Uterus (tissue), 4 donors: ENCODE data around the gene PAFAH1B2. TPM values are rescaled to one million over a fixed set of nuclear protein-coding genes. Genes with fewer than 3 reads are reported as not detected.
"Not testable (repeated sequence)": the region's sequence is repeated elsewhere in the genome, so short reads cannot be mapped to it uniquely, and the experiment has no call there.

Source experiments
- DNase-seq, 2 donors: peaks; one replicate each; pipeline ENCODE4 v3.0.0-alpha.2; 2019 to 2020
- H3K27ac ChIP-seq, 2 donors: fragments of 200-600 bp; sonication (generic); 1 replicate in 1 of 2; 2 replicates in 1 of 2; pipeline ENCODE4 v1.5.1; 2016 to 2018
- H3K27me3 ChIP-seq, 2 donors: fragments of 200-600 bp; sonication (generic); one replicate each; pipeline ENCODE4 v1.5.1; 2018 to 2019; ENCODE audit warnings: control low read depth in 1 of 2
- H3K36me3 ChIP-seq, 2 donors: fragments of 200-600 bp; sonication (generic); one replicate each; pipeline ENCODE4 v1.5.1; 2019; ENCODE audit warnings: control low read depth in 1 of 2
- H3K4me1 ChIP-seq, 2 donors: fragments of 200-600 bp; sonication (generic); one replicate each; pipeline ENCODE4 v1.5.1; 2018 to 2019; ENCODE audit warnings: control low read depth in 1 of 2
- H3K4me3 ChIP-seq, 2 donors: fragments of 200-600 bp; sonication (generic); 1 replicate in 1 of 2; 2 replicates in 1 of 2; pipeline ENCODE4 v1.5.1; 2018 to 2019; ENCODE audit warnings: mild to moderate bottlenecking in 1 of 2
- H3K9me3 ChIP-seq, 2 donors: fragments of 200-600 bp; sonication (generic); one replicate each; pipeline ENCODE4 v1.5.1; 2019; ENCODE audit warnings: control low read depth in 1 of 2
- POLR2A ChIP-seq, 2 donors: fragments of 450-650 bp; IDR thresholded peaks; one replicate each; pipeline ENCODE4 v1.6.1; 2016; ENCODE audit warnings: antibody characterized with exemption in 2 of 2, mild to moderate bottlenecking in 1 of 2, moderate library complexity in 1 of 2
- intact Hi-C: fragments of 100-400 bp; cut with DNase I; formaldehyde crosslinking; loops from one replicate; pipeline ENCODE4 v1.15.1; 2023; ENCODE audit warnings: low total_unique reads
- total RNA-seq, 4 donors: library from RNA; depleted of rRNA in 3 of 4; stranded (reverse); fragments of >200 nt in 3 of 4; gene quantifications; one replicate each; pipeline versions ENCODE4 v1.1.0 to v1.2.4, GENCODE V29; 2014 to 2023
- TF ChIP-seq, protein P1 (sequence below), 4 experiments: fragments of 200-600 bp in 2 of 4; fragments of 450-650 bp in 2 of 4; sonication (generic) in 2 of 4; IDR thresholded peaks; one replicate each; pipeline ENCODE4 v1.5.1; 2016 to 2019; ENCODE audit warnings: antibody characterized with exemption in 4 of 4, mild to moderate bottlenecking in 2 of 4, moderate library complexity in 1 of 4
- donor health status: DM: yes; HTN: yes; CAD: no.

The PAFAH1B2 gene
- total RNA-seq, 4 donors from 2014 or later: 62.8 to 154 (median 128) TPM

GRCh38 chr11:117121176-117121575 lies 22.9 kb upstream of the PAFAH1B2 start:
- TF ChIP-seq, protein P1, sequence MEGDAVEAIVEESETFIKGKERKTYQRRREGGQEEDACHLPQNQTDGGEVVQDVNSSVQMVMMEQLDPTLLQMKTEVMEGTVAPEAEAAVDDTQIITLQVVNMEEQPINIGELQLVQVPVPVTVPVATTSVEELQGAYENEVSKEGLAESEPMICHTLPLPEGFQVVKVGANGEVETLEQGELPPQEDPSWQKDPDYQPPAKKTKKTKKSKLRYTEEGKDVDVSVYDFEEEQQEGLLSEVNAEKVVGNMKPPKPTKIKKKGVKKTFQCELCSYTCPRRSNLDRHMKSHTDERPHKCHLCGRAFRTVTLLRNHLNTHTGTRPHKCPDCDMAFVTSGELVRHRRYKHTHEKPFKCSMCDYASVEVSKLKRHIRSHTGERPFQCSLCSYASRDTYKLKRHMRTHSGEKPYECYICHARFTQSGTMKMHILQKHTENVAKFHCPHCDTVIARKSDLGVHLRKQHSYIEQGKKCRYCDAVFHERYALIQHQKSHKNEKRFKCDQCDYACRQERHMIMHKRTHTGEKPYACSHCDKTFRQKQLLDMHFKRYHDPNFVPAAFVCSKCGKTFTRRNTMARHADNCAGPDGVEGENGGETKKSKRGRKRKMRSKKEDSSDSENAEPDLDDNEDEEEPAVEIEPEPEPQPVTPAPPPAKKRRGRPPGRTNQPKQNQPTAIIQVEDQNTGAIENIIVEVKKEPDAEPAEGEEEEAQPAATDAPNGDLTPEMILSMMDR (IDR thresholded peaks at IDR 0.05): no peak
- no peak for TF ChIP-seq POLR2A (IDR thresholded peaks at IDR 0.05)
- no peaks in the 10 kb centered on the region for H3K4me1 ChIP-seq
- H3K27me3 ChIP-seq: no peaks in the 10 kb centered on the region
- H3K27ac ChIP-seq: no peak overlapping the region
- H3K4me3 ChIP-seq: no peak overlapping the region
- H3K36me3 ChIP-seq: no peaks in the 10 kb centered on the region
- H3K9me3 ChIP-seq: no peaks in the 10 kb centered on the region
- intact Hi-C loops: no loop called here
- DNase-seq: no peak

- H3K27ac ChIP-seq: no peak overlapping the region
- TF ChIP-seq POLR2A (IDR thresholded peaks at IDR 0.05): no peak
- TF ChIP-seq, protein P1 (IDR thresholded peaks at IDR 0.05): no peak
- H3K36me3 ChIP-seq: no peaks in the 10 kb centered on the region
Measured at GRCh38 chr11:117122556-117122955, 21.5 kb upstream of the PAFAH1B2 start.

DNA sequence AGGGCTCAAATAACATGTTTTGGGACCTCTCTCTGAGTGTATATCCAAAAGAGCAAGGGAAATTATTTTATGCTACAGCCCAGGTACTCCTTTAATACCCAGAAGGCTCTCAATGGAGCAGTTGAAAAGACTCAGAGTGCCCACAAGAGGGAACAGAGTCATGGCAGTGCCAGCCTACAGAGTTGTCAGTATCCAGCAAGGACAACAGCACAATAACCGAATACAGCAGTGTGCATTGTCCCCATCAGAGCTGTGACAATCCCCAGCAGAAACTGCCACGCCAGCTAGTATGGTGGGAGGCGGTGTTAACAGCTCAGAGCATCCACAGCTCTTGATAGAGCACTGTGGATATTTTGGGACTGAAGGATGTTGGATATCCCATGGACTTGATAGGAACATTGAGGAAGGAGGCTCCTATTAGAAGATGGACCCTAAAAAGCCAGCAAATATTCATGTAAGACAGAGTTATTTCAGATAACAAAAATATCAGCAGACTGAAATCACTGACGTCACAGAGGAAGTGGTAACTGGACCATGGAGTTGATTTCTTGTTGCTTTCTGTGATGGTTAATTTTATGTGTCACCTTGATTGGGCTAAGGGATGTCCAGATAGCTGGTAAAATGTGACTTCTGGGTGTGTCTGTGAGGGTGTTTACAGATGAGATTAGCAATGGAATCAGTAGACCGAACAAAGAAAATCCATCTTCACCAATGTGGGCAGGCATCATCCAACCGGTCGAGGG lies 17.7 kb upstream of the PAFAH1B2 start:
- intact Hi-C loops: no loop called here
- Histone ChIP-seq H3K36me3 (no peaks in the 10 kb centered on the region), H3K27ac (no peak overlapping the region), H3K27me3 (no peaks in the 10 kb centered on the region), H3K4me1 (no peaks in the 10 kb centered on the region), H3K4me3 (no peak overlapping the region), H3K9me3 (no peaks in the 10 kb centered on the region)
- TF ChIP-seq, protein P1 (IDR thresholded peaks at IDR 0.05): no peak
- TF ChIP-seq POLR2A (IDR thresholded peaks at IDR 0.05): no peak
- no peak for DNase-seq

More at GRCh38 chr11:117122556-117122955, 21.5 kb upstream of the PAFAH1B2 start:
- no peaks in the 10 kb centered on the region for H3K27me3 ChIP-seq
- intact Hi-C loops: no loop called here
- no peaks in the 10 kb centered on the region for H3K4me1 ChIP-seq
- H3K4me3 ChIP-seq: no peak overlapping the region
- H3K9me3 ChIP-seq: no peaks in the 10 kb centered on the region
- DNase-seq: no peak

DNA sequence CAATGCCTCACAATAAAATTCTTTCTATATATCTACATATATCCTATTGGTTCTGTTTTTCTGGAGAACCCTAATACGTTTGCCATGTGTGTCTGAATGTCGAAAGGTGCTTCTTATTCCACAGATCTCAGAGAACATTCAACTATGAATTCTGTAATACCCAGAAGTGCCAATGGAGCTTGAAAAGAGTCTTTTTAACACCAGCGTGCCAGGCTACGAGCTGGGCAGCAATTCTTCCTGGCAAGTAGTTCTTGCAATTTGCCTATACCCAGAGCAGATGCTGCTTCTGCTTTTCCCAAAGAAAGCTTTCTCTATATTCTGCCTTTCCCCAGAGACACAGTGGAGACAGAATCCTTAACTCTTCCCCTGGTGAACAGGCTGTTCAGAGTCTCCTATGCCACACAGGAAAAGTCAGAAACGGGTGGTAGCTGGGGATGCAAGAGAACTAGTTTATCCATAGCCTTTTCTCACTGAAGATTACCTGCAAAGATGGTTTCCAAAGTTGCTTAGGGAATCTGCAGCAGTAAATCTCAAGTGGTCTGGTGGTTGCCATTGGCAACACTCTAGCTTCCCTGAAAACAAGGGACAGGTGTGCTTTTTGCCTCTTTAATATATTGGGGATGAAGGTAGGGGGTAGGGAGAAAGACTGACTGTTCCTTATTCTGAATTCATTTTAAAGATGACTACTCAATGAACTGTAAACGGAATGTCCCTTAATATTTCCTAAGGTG lies 16.8 kb upstream of the PAFAH1B2 start:
- H3K27ac ChIP-seq: no peak overlapping the region
- intact Hi-C loops: no loop called here
- H3K4me1 ChIP-seq: no peaks in the 10 kb centered on the region
- H3K9me3 ChIP-seq: no peaks in the 10 kb centered on the region
- TF ChIP-seq POLR2A (IDR thresholded peaks at IDR 0.05): no peak
- TF ChIP-seq, protein P1 (IDR thresholded peaks at IDR 0.05): no peak
- no peak overlapping the region for H3K4me3 ChIP-seq
- DNase-seq: no peak
- H3K36me3 ChIP-seq: no peaks in the 10 kb centered on the region
- no peaks in the 10 kb centered on the region for H3K27me3 ChIP-seq

DNA sequence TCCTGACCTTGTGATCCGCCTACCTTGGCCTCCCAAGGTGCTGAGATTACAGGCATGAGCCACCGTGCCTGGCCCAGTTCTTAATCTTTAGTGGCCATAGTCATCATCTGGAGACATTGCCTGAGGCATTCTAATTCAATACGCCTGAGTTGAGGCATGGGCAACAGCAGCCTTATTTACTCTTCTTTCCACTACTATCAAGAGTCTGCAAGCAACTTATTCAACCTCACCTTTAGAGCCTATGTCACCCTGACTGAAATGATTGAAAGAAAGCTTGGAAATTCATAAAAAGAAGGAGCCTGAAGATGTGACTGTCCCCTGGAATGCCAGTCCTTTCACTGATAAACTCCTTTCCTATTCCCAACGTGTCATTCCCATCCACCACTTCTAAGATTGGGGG lies 15.8 kb upstream of the PAFAH1B2 start:
- H3K36me3 ChIP-seq: no peaks in the 10 kb centered on the region
- no peak for DNase-seq
- H3K4me1 ChIP-seq: no peaks in the 10 kb centered on the region
- no peak overlapping the region for H3K4me3 ChIP-seq
- H3K27ac ChIP-seq: no peak overlapping the region
- H3K9me3 ChIP-seq: no peaks in the 10 kb centered on the region
- intact Hi-C loops: no loop called here
- TF ChIP-seq POLR2A (IDR thresholded peaks at IDR 0.05): no peak
- TF ChIP-seq, protein P1 (IDR thresholded peaks at IDR 0.05): no peak
- no peaks in the 10 kb centered on the region for H3K27me3 ChIP-seq

GRCh38 chr11:117130396-117130795 lies 13.7 kb upstream of the PAFAH1B2 start:
- H3K27me3 ChIP-seq, H3K27ac ChIP-seq, DNase-seq, H3K4me3 ChIP-seq, intact Hi-C loops, H3K36me3 ChIP-seq, H3K9me3 ChIP-seq, H3K4me1 ChIP-seq: not testable (repeated sequence)
